ENCODE data around the gene HOXD13.

DNA sequence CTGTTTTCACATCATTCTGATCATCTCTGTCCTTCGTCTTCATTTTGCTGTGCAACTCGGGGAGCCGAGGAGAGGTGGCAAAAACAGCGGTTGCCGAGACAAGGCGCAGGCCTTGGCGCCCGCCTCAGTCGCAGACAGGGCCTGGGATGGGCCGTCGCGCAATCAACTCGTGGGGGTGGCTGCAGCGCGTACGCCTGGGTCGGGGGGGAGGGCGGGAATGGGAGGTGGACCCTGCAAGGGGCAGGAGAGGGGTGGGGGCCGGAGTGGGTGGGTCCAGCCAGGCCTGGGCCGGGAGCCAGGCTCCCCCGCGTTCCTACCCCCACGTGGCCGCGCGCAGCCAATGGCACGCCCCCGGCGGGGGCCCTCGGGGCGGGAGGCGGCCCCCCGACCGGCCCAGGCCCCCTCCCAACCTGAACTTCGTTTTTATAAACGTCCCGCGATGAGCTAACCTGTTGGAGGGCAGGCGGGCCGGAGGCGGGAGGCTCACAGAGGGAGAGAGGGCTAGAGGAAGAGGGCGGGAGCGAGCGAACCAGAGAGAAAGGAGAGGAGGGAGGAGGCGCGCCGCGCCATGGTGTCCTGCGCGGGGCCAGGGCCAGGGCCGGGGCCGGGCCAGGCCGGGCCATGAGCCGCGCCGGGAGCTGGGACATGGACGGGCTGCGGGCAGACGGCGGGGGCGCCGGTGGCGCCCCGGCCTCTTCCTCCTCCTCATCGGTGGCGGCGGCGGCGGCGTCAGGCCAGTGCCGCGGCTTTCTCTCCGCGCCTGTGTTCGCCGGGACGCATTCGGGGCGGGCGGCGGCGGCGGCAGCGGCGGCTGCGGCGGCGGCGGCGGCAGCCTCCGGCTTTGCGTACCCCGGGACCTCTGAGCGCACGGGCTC is at the start of gene HOXD13:
- TF ChIP-seq, protein P1, sequence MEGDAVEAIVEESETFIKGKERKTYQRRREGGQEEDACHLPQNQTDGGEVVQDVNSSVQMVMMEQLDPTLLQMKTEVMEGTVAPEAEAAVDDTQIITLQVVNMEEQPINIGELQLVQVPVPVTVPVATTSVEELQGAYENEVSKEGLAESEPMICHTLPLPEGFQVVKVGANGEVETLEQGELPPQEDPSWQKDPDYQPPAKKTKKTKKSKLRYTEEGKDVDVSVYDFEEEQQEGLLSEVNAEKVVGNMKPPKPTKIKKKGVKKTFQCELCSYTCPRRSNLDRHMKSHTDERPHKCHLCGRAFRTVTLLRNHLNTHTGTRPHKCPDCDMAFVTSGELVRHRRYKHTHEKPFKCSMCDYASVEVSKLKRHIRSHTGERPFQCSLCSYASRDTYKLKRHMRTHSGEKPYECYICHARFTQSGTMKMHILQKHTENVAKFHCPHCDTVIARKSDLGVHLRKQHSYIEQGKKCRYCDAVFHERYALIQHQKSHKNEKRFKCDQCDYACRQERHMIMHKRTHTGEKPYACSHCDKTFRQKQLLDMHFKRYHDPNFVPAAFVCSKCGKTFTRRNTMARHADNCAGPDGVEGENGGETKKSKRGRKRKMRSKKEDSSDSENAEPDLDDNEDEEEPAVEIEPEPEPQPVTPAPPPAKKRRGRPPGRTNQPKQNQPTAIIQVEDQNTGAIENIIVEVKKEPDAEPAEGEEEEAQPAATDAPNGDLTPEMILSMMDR (conservative IDR thresholded peaks at IDR 0.05; ENCODE audit: low read length): no peak
- no peak for TF ChIP-seq EZH2phosphoT487 (IDR thresholded peaks at IDR 0.05; ENCODE audit: borderline replicate concordance, low read depth, low read length)
